NCI-H526 (cell line): ENCODE measurements around the gene GPR17.

ENCODE experiments used
- DNase-seq, 2 experiments: peaks; one replicate each; lab custom pipeline; 2025; lab: John Stamatoyannopoulos, UW

The GPR17 gene

GRCh38 chr2:127641846-127642507 lies 4.0 kb upstream of the GPR17 start:
- no peak for DNase-seq

GRCh38 chr2:127642706-127643438 lies 3.1 kb upstream of the GPR17 start:
- DNase-seq: no peak

- DNase-seq: no peak
Observed at GRCh38 chr2:127643439-127644065, 2.4 kb upstream of the GPR17 start.

GRCh38 chr2:127644066-127645025 lies 1.6 kb upstream of the GPR17 start:
- no peak for DNase-seq

- no peak for DNase-seq
Observed at GRCh38 chr2:127645026-127645394, 943 bp upstream of the GPR17 start.

- DNase-seq: no peak
Observed at GRCh38 chr2:127646487-127647241, 711 bp downstream of the GPR17 start.

- DNase-seq: no peak
Observed at GRCh38 chr2:127647242-127648190, 1.6 kb downstream of the GPR17 start.

- DNase-seq: no peak
Observed at GRCh38 chr2:127648321-127648720, 2.4 kb downstream of the GPR17 start.

- DNase-seq: peak in 1 of 2 experiments; percentile 17
Observed at GRCh38 chr2:127649100-127649611, 3.2 kb downstream of the GPR17 start.

- DNase-seq: peak; percentile 66 to 93
Observed at GRCh38 chr2:127649684-127650040, 3.7 kb downstream of the GPR17 start.

GRCh38 chr2:127650041-127650784 lies 4.3 kb downstream of the GPR17 start:
- no peak for DNase-seq

- DNase-seq: no peak
Observed at GRCh38 chr2:127650785-127651380, 4.9 kb downstream of the GPR17 start.

- DNase-seq: no peak
Observed at GRCh38 chr2:127651381-127651809, 5.4 kb downstream of the GPR17 start.

GRCh38 chr2:127651971-127652550 lies 6.1 kb downstream of the GPR17 start:
- DNase-seq: no peak

- DNase-seq: no peak
Observed at GRCh38 chr2:127652786-127653357, 6.9 kb downstream of the GPR17 start.

GRCh38 chr2:127653421-127654083 lies 7.6 kb downstream of the GPR17 start:
- DNase-seq: no peak

GRCh38 chr2:127654084-127654837 lies 8.3 kb downstream of the GPR17 start:
- DNase-seq: no peak
